MM.1S (cell line): Measurements from ENCODE around the gene CERS2.
A peak's percentile ranks its signal among the peaks of the same experiment; 100 is the strongest.

Experiments
- DNase-seq: peaks from one replicate; pipeline ENCODE4 v3.0.0-alpha.2; 2015
- H2AFZ ChIP-seq: fragments of 300-600 bp; sonication (generic); 2 replicates; pipeline ENCODE4 v1.6.0; 2016; ENCODE audit warnings: antibody characterized with exemption, low read length
- H3F3A ChIP-seq: fragments of 300-600 bp; sonication (generic); 2 replicates; pipeline ENCODE4 v1.6.1; 2016; ENCODE audit warnings: mild to moderate bottlenecking, antibody characterized with exemption, low read length, moderate library complexity, mixed read lengths; ENCODE audit not compliant: insufficient read depth
- H3K27ac ChIP-seq: fragments of 300-600 bp; sonication (generic); 2 replicates; pipeline ENCODE4 v1.5.1; 2016; ENCODE audit warnings: mild to moderate bottlenecking, low read length
- H3K27me3 ChIP-seq: fragments of 300-600 bp; sonication (generic); replicated peaks from 2 replicates; pipeline ENCODE4 v1.6.0; 2016; ENCODE audit warnings: low read length; ENCODE audit not compliant: insufficient read depth
- H3K36me3 ChIP-seq: fragments of 300-600 bp; sonication (generic); replicated peaks from 2 replicates; pipeline ENCODE4 v1.6.1; 2016; ENCODE audit warnings: mild to moderate bottlenecking, low read length, mixed read lengths; ENCODE audit not compliant: insufficient read depth
- H3K4me1 ChIP-seq: fragments of 300-600 bp; sonication (generic); 2 replicates; pipeline ENCODE4 v1.6.1; 2016; ENCODE audit warnings: low read length, mixed read lengths
- H3K4me2 ChIP-seq: fragments of 300-600 bp; sonication (generic); 2 replicates; pipeline ENCODE4 v1.6.0; 2016; ENCODE audit warnings: low read depth, low read length
- H3K4me3 ChIP-seq: fragments of 300-600 bp; sonication (generic); 2 replicates; pipeline ENCODE4 v1.5.1; 2016; ENCODE audit warnings: low read length, mixed read lengths
- H3K79me2 ChIP-seq: fragments of 300-600 bp; sonication (generic); 2 replicates; pipeline ENCODE4 v1.6.1; 2016; ENCODE audit warnings: mixed run types, low read length, mixed read lengths
- H3K9ac ChIP-seq: fragments of 300-600 bp; sonication (generic); 2 replicates; pipeline ENCODE4 v1.6.1; 2016; ENCODE audit warnings: low read length, mixed read lengths
- H3K9me2 ChIP-seq: fragments of 300-600 bp; sonication (generic); replicated peaks from 2 replicates; pipeline ENCODE4 v1.6.1; 2016; ENCODE audit warnings: mild to moderate bottlenecking, low read length, mixed read lengths; ENCODE audit not compliant: insufficient read depth
- H3K9me3 ChIP-seq: fragments of 300-600 bp; sonication (generic); replicated peaks from 2 replicates; pipeline ENCODE4 v1.6.1; 2016; ENCODE audit warnings: mild to moderate bottlenecking, low read length, mixed read lengths; ENCODE audit not compliant: insufficient read depth
- H4K20me1 ChIP-seq: fragments of 300-600 bp; sonication (generic); 2 replicates; pipeline ENCODE4 v1.6.1; 2016; ENCODE audit warnings: mild to moderate bottlenecking, low read length, moderate library complexity, mixed read lengths; ENCODE audit not compliant: insufficient read depth
- EZH2 ChIP-seq: fragments of 300-600 bp; sonication (generic); optimal IDR thresholded peaks from 2 replicates; pipeline ENCODE3; 2017; ENCODE audit warnings: low read depth, mild to moderate bottlenecking, antibody characterized with exemption, low read length, mixed read lengths
- EZH2phosphoT487 ChIP-seq: fragments of 300-600 bp; sonication (generic); IDR thresholded peaks from 2 replicates; pipeline ENCODE4 v1.6.1; 2018; ENCODE audit warnings: antibody characterized with exemption, low read length
- TF ChIP-seq, protein P1 (sequence below): fragments of 300-600 bp; sonication (generic); IDR thresholded peaks from 2 replicates; pipeline ENCODE4 v1.5.1; 2016; ENCODE audit warnings: antibody characterized with exemption, low read length, mixed read lengths

Gene CERS2

DNA sequence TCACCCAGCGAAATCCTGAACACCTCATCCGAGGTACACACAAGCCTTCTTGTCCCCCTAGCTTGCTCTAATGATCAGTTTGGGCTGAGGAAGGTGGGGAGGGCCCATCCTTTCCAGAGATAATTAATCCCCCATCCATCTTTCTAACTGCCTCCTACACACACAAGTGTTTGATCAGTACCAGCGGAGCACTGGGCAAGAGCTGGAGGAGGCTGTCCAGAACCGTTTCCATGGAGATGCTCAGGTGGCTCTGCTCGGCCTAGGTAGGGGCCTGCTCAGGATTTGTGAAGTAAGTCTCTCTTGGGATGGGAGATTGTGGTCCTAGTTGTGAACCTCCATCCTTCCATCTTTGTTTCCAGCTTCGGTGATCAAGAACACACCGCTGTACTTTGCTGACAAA is 13.3 kb upstream of the CERS2 start:
- Histone ChIP-seq H3K9me3 (no peaks in the 10 kb centered on the region), H3K27ac (no peak overlapping the region), H3K27me3 (no peaks in the 10 kb centered on the region), H3K4me3 (no peak overlapping the region), H3K79me2 (no peaks in the 10 kb centered on the region), H2AFZ (no peak overlapping the region), H3K9me2 (no peaks in the 10 kb centered on the region), H3K9ac (no peak overlapping the region), H3F3A (no peaks in the 10 kb centered on the region), H3K4me1 (no peaks in the 10 kb centered on the region), H3K4me2 (no peak overlapping the region), H4K20me1 (no peaks in the 10 kb centered on the region), H3K36me3 (no peaks in the 10 kb centered on the region)
- DNase-seq = no peak
- TF ChIP-seq EZH2 (no peak), EZH2phosphoT487 (no peak)
- TF ChIP-seq, protein P1, sequence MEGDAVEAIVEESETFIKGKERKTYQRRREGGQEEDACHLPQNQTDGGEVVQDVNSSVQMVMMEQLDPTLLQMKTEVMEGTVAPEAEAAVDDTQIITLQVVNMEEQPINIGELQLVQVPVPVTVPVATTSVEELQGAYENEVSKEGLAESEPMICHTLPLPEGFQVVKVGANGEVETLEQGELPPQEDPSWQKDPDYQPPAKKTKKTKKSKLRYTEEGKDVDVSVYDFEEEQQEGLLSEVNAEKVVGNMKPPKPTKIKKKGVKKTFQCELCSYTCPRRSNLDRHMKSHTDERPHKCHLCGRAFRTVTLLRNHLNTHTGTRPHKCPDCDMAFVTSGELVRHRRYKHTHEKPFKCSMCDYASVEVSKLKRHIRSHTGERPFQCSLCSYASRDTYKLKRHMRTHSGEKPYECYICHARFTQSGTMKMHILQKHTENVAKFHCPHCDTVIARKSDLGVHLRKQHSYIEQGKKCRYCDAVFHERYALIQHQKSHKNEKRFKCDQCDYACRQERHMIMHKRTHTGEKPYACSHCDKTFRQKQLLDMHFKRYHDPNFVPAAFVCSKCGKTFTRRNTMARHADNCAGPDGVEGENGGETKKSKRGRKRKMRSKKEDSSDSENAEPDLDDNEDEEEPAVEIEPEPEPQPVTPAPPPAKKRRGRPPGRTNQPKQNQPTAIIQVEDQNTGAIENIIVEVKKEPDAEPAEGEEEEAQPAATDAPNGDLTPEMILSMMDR = no peak

DNA sequence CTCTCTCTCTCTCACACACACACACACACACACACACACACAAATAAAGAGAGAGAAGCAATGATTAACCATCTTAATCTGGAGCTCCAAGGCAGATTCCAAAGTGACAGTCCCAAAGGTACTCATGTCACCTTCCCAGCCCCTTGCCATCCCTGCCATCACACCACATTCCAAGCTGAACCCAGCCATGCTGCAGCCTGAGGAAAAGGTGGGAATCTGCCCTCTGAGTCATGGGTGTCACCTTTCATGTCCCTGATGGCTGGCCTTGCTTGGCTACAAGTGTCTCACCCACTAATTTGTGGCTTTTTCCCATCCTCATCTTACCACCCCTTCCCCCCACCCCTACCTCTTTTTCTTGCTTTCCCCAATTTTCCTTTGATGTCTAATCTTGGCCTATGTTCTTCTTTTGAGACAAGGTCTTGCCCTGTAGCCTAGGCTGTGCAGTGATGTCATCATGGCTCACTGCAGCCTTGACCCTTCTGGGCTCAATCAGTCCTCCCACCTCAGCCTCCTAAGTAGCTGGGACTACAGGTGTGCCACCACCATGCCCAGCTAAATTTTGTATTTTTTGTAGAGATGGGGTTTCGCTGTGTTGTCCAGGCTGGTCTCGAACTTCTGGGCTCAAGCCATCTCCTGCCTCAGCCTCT is 10.7 kb upstream of the CERS2 start:
- no peak overlapping the region for H3K27ac ChIP-seq
- H4K20me1 ChIP-seq = no peaks in the 10 kb centered on the region
- no peak overlapping the region for H3K4me2 ChIP-seq
- peaks cover 11% of the 10 kb centered on the region for H3K4me1 ChIP-seq
- no peaks in the 10 kb centered on the region for H3K9me3 ChIP-seq
- TF ChIP-seq EZH2 (no peak), EZH2phosphoT487 (no peak)
- TF ChIP-seq, protein P1 = no peak
- no peak for DNase-seq
- H3K27me3 ChIP-seq = no peaks in the 10 kb centered on the region
- H2AFZ ChIP-seq = no peak overlapping the region
- H3K4me3 ChIP-seq = no peak overlapping the region
- H3K9me2 ChIP-seq = no peaks in the 10 kb centered on the region
- H3K9ac ChIP-seq = no peak overlapping the region
- no peaks in the 10 kb centered on the region for H3F3A ChIP-seq
- H3K36me3 ChIP-seq = no peaks in the 10 kb centered on the region
- no peaks in the 10 kb centered on the region for H3K79me2 ChIP-seq

DNA sequence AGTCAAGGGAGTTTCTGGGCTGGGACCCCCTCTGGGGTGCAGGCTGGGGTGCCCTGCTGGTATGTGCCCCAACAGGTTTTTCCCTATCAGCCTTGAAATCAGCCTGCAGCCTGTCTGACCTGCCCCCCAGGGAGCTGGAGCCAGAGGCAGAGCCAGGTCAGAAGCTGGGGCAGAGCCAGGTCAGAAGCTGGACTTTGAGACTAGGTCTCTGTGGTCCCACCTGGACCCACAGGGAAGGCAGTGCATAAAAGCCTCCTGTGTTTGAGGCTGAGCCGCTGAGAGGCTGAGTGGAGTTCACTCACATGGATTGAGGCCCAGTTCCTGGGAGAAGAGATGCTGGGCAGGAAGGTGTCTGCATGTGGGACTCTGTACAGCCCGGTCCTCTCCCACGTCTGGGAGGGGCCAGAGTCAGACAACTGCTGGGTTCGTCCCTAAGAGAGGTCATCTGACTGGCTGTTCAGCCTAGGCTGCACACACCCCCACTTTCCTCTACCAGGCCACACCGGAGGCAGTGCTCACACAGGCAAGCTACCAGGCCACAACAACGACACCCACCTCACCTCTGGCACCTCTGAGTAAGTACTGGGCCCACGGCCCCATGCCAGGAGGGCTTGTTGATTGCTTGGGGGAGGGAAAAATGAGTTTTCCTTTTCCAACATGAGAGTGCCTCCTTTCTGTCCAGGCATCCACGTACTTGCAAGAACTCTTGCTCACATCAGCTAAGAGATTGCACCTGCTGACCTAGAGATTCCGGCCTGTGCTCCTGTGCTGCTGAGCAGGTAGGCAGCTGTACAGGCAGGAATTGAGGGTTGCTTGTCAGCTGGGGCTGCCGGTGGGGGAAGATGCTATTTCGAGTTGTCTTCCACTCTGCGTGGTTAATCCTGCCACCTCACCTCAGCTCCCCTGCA is 7.4 kb upstream of the CERS2 start, which contains the start of gene ANXA9:
Gene ANXA9 (plus strand): TSS at position 488 of the 908 bp plus-strand sequence. CDS start 814 bp downstream, outside the sequence.
- Histone ChIP-seq H3K27ac (peak within 1 kb of the TSS; percentile 1; the same call in 1 of the 2 replicates), H3K4me1 (peaks cover 27% of the 10 kb centered on the region), H3K4me3 (no peak within 1 kb of the TSS), H3K9me2 (no peaks in the 10 kb centered on the region), H3K79me2 (no peaks in the 10 kb centered on the region), H3K27me3 (no peaks in the 10 kb centered on the region), H4K20me1 (no peaks in the 10 kb centered on the region), H3K4me2 (no peak within 1 kb of the TSS; the same call in 1 of the 2 replicates), H3K9me3 (no peaks in the 10 kb centered on the region), H3F3A (peaks cover 2% of the 10 kb centered on the region; the same call in 1 of the 2 replicates), H3K9ac (no peak within 1 kb of the TSS), H3K36me3 (no peaks in the 10 kb centered on the region), H2AFZ (peak within 1 kb of the TSS; percentile 19)
- DNase-seq = peak; percentile 27
- TF ChIP-seq EZH2 (no peak), EZH2phosphoT487 (no peak)
- TF ChIP-seq, protein P1 = no peak
